Neural cell (in vitro differentiated cells): ENCODE data around the gene PIAS4.

Experiments used
- CTCF ChIP-seq: fragments of 450-650 bp; IDR thresholded peaks from 2 replicates; pipeline ENCODE4 v1.5.1; 2014; ENCODE audit warnings: antibody characterized with exemption, mild to moderate bottlenecking, moderate library complexity; ENCODE audit not compliant: poor library complexity, severe bottlenecking
- EP300 ChIP-seq: fragments of 450-650 bp; conservative IDR thresholded peaks from 2 replicates; pipeline ENCODE4 v1.6.1; 2014; ENCODE audit warnings: antibody characterized with exemption, mild to moderate bottlenecking, moderate library complexity; ENCODE audit not compliant: poor library complexity, severe bottlenecking
- EZH2 ChIP-seq: fragments of 200-600, 300-800 bp; shearing (Covaris generic), sonication (generic); IDR thresholded peaks from 2 replicates; pipeline ENCODE4 v1.6.1; 2014; ENCODE audit warnings: antibody characterized with exemption, low read length, borderline replicate concordance, mild to moderate bottlenecking; ENCODE audit not compliant: insufficient read depth, poor library complexity, severe bottlenecking
- POLR2AphosphoS5 ChIP-seq: IDR thresholded peaks from 2 replicates; pipeline ENCODE4 v1.6.1; 2012
- RAD21 ChIP-seq: fragments of 450-650 bp; conservative IDR thresholded peaks from 2 replicates; pipeline ENCODE4 v1.6.1; 2014; ENCODE audit warnings: antibody characterized with exemption, mild to moderate bottlenecking, moderate library complexity
- REST ChIP-seq: IDR thresholded peaks from 2 replicates; pipeline ENCODE4 v1.6.1; 2012; ENCODE audit warnings: borderline replicate concordance
- SMC3 ChIP-seq: fragments of 450-650 bp; conservative IDR thresholded peaks from 2 replicates; pipeline ENCODE4 v1.6.1; 2014; ENCODE audit warnings: antibody characterized with exemption, mild to moderate bottlenecking, moderate library complexity; ENCODE audit not compliant: poor library complexity

- TF ChIP-seq RAD21 (no peak), CTCF (no peak), EP300 (no peak), REST (no peak), POLR2AphosphoS5 (no peak), EZH2 (no peak), SMC3 (no peak)
Observed at GRCh38 chr19:4044990-4045465, 37.5 kb downstream of the PIAS4 start.
